ENCODE data around the gene CCBE1. TPM values are rescaled to one million over a fixed set of nuclear protein-coding genes. Genes with fewer than 3 reads are reported as not detected.

Gene CCBE1
- total and polyA plus RNA-seq, 7 donors, result 0.01 to 0.77 (median 0.14) TPM; not detected in 1

- H3K27me3 ChIP-seq (ENCODE audit: insufficient read depth in 3 of 3, low read length in 2 of 3), result no peaks in the 10 kb centered on the region
- 53 to 73% (median 62%) methylated on average over 14 of the region's 14 CpGs for WGBS, 3 donors
- H3K4me3 ChIP-seq, result no peak overlapping the region
- no peak for ATAC-seq
- no peak for DNase-seq
- H3K9me3 ChIP-seq, result no peaks in the 10 kb centered on the region
- H3K4me1 ChIP-seq, result no peaks in the 10 kb centered on the region
- no peak overlapping the region for H3K27ac ChIP-seq
- H3K36me3 ChIP-seq (ENCODE audit: insufficient read depth in 1 of 2, low read depth in 1 of 2), result no peaks in the 10 kb centered on the region
- no peak for TF ChIP-seq CTCF (IDR thresholded peaks at IDR 0.05)
- intact Hi-C loops (cut with DNase I), result no loop called here
Measured at GRCh38 chr18:59659508-59660170, 37.6 kb downstream of the CCBE1 start.

GRCh38 chr18:59658941-59659340 lies 38.3 kb downstream of the CCBE1 start:
- DNase-seq (no peak), ATAC-seq (no peak)
- Histone ChIP-seq H3K27me3 (ENCODE audit: insufficient read depth in 3 of 3, low read length in 2 of 3) (no peaks in the 10 kb centered on the region), H3K36me3 (ENCODE audit: insufficient read depth in 1 of 2, low read depth in 1 of 2) (no peaks in the 10 kb centered on the region), H3K27ac (no peak overlapping the region), H3K4me1 (no peaks in the 10 kb centered on the region), H3K9me3 (no peaks in the 10 kb centered on the region), H3K4me3 (no peak overlapping the region)
- no peak for TF ChIP-seq CTCF (IDR thresholded peaks at IDR 0.05)
- WGBS, 3 donors, result 71 to 75% (median 72%) methylated on average over 7 of the region's 7 CpGs
- intact Hi-C loops (cut with DNase I), result no loop called here

- intact Hi-C loops (cut with DNase I), result no loop called here
- Histone ChIP-seq H3K4me3 (no peak overlapping the region), H3K36me3 (ENCODE audit: insufficient read depth in 1 of 2, low read depth in 1 of 2) (no peaks in the 10 kb centered on the region), H3K4me1 (no peaks in the 10 kb centered on the region), H3K9me3 (no peaks in the 10 kb centered on the region), H3K27me3 (ENCODE audit: insufficient read depth in 3 of 3, low read length in 2 of 3) (no peaks in the 10 kb centered on the region), H3K27ac (no peak overlapping the region)
- WGBS, 3 donors, result 86 to 92% (median 90%) methylated on average over 5 of the region's 5 CpGs
- ATAC-seq (no peak), DNase-seq (no peak)
- no peak for TF ChIP-seq CTCF (IDR thresholded peaks at IDR 0.05)
Measured at GRCh38 chr18:59657012-59657411, 40.2 kb downstream of the CCBE1 start.

- WGBS, 3 donors, result 50 to 62% (median 58%) methylated on average over 6 of the region's 6 CpGs
- no peak for TF ChIP-seq CTCF (IDR thresholded peaks at IDR 0.05)
Measured at GRCh38 chr18:59656373-59656887, 40.8 kb downstream of the CCBE1 start.

GRCh38 chr18:59655676-59656075 lies 41.5 kb downstream of the CCBE1 start:
- no peak for TF ChIP-seq CTCF (IDR thresholded peaks at IDR 0.05)
- Histone ChIP-seq H3K36me3 (ENCODE audit: insufficient read depth in 1 of 2, low read depth in 1 of 2) (no peaks in the 10 kb centered on the region), H3K27ac (no peak overlapping the region), H3K4me1 (no peaks in the 10 kb centered on the region), H3K27me3 (ENCODE audit: insufficient read depth in 3 of 3, low read length in 2 of 3) (no peaks in the 10 kb centered on the region), H3K4me3 (no peak overlapping the region), H3K9me3 (no peaks in the 10 kb centered on the region)
- no peak for ATAC-seq
- DNase-seq, result no peak
- WGBS, 3 donors, result 58 to 75% (median 63%) methylated on average over 2 of the region's 2 CpGs
- intact Hi-C loops (cut with DNase I), result no loop called here

More at GRCh38 chr18:59656373-59656887, 40.8 kb downstream of the CCBE1 start:
- Histone ChIP-seq H3K27me3 (ENCODE audit: insufficient read depth in 3 of 3, low read length in 2 of 3) (no peaks in the 10 kb centered on the region), H3K27ac (no peak overlapping the region), H3K4me1 (no peaks in the 10 kb centered on the region), H3K36me3 (ENCODE audit: insufficient read depth in 1 of 2, low read depth in 1 of 2) (no peaks in the 10 kb centered on the region), H3K9me3 (no peaks in the 10 kb centered on the region), H3K4me3 (no peak overlapping the region)
- ATAC-seq, result no peak
- no peak for DNase-seq
- intact Hi-C loops (cut with DNase I), result no loop called here

Data from psoas muscle (tissue), 8 donors.